ENCODE measurements around the gene DOCK6. TPM values are rescaled to one million over a fixed set of nuclear protein-coding genes. Genes with fewer than 3 reads are reported as not detected.

Gene DOCK6, protein sequence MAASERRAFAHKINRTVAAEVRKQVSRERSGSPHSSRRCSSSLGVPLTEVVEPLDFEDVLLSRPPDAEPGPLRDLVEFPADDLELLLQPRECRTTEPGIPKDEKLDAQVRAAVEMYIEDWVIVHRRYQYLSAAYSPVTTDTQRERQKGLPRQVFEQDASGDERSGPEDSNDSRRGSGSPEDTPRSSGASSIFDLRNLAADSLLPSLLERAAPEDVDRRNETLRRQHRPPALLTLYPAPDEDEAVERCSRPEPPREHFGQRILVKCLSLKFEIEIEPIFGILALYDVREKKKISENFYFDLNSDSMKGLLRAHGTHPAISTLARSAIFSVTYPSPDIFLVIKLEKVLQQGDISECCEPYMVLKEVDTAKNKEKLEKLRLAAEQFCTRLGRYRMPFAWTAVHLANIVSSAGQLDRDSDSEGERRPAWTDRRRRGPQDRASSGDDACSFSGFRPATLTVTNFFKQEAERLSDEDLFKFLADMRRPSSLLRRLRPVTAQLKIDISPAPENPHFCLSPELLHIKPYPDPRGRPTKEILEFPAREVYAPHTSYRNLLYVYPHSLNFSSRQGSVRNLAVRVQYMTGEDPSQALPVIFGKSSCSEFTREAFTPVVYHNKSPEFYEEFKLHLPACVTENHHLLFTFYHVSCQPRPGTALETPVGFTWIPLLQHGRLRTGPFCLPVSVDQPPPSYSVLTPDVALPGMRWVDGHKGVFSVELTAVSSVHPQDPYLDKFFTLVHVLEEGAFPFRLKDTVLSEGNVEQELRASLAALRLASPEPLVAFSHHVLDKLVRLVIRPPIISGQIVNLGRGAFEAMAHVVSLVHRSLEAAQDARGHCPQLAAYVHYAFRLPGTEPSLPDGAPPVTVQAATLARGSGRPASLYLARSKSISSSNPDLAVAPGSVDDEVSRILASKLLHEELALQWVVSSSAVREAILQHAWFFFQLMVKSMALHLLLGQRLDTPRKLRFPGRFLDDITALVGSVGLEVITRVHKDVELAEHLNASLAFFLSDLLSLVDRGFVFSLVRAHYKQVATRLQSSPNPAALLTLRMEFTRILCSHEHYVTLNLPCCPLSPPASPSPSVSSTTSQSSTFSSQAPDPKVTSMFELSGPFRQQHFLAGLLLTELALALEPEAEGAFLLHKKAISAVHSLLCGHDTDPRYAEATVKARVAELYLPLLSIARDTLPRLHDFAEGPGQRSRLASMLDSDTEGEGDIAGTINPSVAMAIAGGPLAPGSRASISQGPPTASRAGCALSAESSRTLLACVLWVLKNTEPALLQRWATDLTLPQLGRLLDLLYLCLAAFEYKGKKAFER (N-terminal part only)
- 12.7 and 183 TPM in 2 replicates for total RNA-seq

DNA sequence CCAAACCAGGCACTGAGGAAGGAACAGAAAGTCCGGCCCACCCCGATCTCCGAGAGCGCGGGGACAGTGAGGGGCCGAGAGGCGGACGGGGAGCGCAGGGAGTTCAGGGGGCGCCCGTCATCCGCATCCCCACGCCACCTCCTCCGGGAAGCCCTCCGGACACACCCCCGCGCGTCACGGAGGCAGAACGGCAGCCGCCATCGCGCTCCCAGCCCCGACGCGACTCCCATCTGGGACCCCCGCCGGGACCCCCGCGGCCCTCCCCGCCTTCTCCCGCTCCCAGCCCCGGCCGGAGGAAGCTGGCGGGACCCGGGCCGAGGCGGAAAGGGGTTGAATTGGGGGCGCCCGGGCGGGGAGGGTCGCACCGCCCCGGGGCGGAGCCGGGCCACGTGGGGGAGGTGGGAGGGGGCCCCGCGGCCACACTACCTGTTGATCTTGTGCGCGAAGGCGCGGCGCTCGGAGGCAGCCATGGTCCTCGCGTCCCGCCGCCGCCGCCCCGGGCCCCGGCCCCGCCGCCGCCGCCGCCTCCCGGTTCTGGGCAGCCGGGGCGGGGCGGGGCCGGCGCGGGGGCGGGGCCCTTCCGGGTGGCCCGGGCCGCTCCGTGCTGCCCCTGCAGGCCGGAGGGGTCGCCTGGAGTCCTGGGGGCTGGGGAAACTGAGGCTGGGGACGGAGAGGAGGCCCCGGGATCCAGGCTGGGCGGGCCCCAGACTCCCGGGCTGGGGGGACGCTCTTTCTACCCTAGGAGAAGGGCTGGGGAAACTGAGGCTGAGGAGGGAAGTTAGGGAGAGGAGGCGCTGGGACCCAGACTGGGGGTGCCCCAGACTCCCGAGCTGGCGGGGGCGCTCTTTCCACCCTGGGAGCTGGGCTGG lies at the start of gene DOCK6:
Gene DOCK6 (minus strand): TSS at position 554 of the 869 bp plus-strand sequence. CDS start 84 bp downstream, at position 470.
- peak within 1 kb of the TSS; percentile 83 for H2AFZ ChIP-seq (ENCODE audit: low read length)
- no peaks in the 10 kb centered on the region for H4K20me1 ChIP-seq (ENCODE audit: insufficient read depth, low read length)
- peak within 1 kb of the TSS; percentile 82 for H3K4me2 ChIP-seq (ENCODE audit: insufficient read depth, low read length)
- peak within 1 kb of the TSS; percentile 81 for H3K4me3 ChIP-seq (ENCODE audit: insufficient read depth, low read length)
- peak; percentile 94 for DNase-seq (ENCODE audit: insufficient read length, low spot score, missing footprints)
- H3K27me3 ChIP-seq (ENCODE audit: insufficient read depth, low read length), result no peaks in the 10 kb centered on the region
- no peaks in the 10 kb centered on the region for H3K4me1 ChIP-seq (ENCODE audit: insufficient read depth, low read length)
- H3K36me3 ChIP-seq (ENCODE audit: insufficient read depth, low read length), result no peaks in the 10 kb centered on the region
- peak within 1 kb of the TSS; percentile 17 for H3K27ac ChIP-seq (ENCODE audit: low read depth, low read length)
- no peaks in the 10 kb centered on the region for H3K9me3 ChIP-seq (ENCODE audit: low read depth, low read length)
- TF ChIP-seq, protein P1, sequence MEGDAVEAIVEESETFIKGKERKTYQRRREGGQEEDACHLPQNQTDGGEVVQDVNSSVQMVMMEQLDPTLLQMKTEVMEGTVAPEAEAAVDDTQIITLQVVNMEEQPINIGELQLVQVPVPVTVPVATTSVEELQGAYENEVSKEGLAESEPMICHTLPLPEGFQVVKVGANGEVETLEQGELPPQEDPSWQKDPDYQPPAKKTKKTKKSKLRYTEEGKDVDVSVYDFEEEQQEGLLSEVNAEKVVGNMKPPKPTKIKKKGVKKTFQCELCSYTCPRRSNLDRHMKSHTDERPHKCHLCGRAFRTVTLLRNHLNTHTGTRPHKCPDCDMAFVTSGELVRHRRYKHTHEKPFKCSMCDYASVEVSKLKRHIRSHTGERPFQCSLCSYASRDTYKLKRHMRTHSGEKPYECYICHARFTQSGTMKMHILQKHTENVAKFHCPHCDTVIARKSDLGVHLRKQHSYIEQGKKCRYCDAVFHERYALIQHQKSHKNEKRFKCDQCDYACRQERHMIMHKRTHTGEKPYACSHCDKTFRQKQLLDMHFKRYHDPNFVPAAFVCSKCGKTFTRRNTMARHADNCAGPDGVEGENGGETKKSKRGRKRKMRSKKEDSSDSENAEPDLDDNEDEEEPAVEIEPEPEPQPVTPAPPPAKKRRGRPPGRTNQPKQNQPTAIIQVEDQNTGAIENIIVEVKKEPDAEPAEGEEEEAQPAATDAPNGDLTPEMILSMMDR (IDR thresholded peaks at IDR 0.05; ENCODE audit: extremely low read depth, low read depth, low read length), result peak; percentile 24
- H3K79me2 ChIP-seq (ENCODE audit: insufficient read depth, low read length), result no peaks in the 10 kb centered on the region

DNA sequence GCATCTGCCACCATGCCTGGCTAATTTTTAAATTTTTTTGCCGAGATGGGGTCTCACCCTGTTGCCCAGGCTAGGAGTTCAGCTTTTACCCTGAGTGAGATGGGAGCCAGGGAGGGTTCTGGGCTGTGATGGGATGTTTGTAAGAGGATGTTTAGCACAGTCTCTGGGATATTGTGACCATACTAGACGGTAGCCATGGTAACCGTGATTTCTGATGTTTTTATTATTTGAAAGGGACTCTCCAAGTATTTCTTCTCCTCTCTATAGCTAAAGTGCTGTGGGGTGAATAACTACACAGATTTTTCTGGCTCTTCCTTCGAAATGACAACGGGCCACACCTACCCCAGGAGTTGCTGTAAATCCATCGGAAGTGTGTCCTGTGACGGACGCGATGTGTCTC lies 44.0 kb upstream of the DOCK6 start:
- no peaks in the 10 kb centered on the region for H3K27me3 ChIP-seq (ENCODE audit: insufficient read depth, low read length)
- no peaks in the 10 kb centered on the region for H3K79me2 ChIP-seq (ENCODE audit: insufficient read depth, low read length)

DNA sequence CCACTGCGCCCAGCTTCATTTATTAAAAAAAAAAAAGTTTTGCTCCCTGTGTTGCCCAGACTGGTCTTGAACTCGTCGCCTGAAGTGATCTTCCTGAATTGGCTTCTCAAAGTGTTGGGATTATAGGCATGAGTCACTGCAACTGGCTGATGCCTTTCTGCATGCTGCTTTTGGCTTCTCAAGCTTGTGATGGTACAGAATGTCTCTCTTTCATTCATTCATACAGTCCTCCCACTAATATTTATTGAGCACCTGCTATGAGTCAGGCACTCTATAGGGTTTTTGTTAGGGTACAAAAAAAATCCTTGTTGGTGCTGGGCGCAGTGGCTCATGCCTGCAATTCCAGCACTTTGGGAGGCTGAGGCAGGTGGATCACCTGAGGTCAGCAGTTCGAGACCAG lies 42.6 kb upstream of the DOCK6 start:
- H3K9me3 ChIP-seq (ENCODE audit: low read depth, low read length), result no peaks in the 10 kb centered on the region
- H3K36me3 ChIP-seq (ENCODE audit: insufficient read depth, low read length), result no peaks in the 10 kb centered on the region
- no peak overlapping the region for H2AFZ ChIP-seq (ENCODE audit: low read length)
- no peak overlapping the region for H3K4me3 ChIP-seq (ENCODE audit: insufficient read depth, low read length)
- H3K4me2 ChIP-seq (ENCODE audit: insufficient read depth, low read length), result no peak overlapping the region
- H3K79me2 ChIP-seq (ENCODE audit: insufficient read depth, low read length), result no peaks in the 10 kb centered on the region
- no peaks in the 10 kb centered on the region for H3K4me1 ChIP-seq (ENCODE audit: insufficient read depth, low read length)
- H4K20me1 ChIP-seq (ENCODE audit: insufficient read depth, low read length), result no peaks in the 10 kb centered on the region
- H3K27ac ChIP-seq (ENCODE audit: low read depth, low read length), result no peak overlapping the region
- DNase-seq (ENCODE audit: insufficient read length, low spot score, missing footprints), result no peak
- TF ChIP-seq, protein P1 (IDR thresholded peaks at IDR 0.05; ENCODE audit: extremely low read depth, low read depth, low read length), result no peak
- H3K27me3 ChIP-seq (ENCODE audit: insufficient read depth, low read length), result peaks cover 2% of the 10 kb centered on the region

More for the DNA sequence above, 44.0 kb upstream of the DOCK6 start:
- DNase-seq (ENCODE audit: insufficient read length, low spot score, missing footprints), result no peak
- H4K20me1 ChIP-seq (ENCODE audit: insufficient read depth, low read length), result no peaks in the 10 kb centered on the region
- H3K27ac ChIP-seq (ENCODE audit: low read depth, low read length), result no peak overlapping the region
- H2AFZ ChIP-seq (ENCODE audit: low read length), result no peak overlapping the region
- no peaks in the 10 kb centered on the region for H3K9me3 ChIP-seq (ENCODE audit: low read depth, low read length)
- no peak overlapping the region for H3K4me2 ChIP-seq (ENCODE audit: insufficient read depth, low read length)
- no peak overlapping the region for H3K4me3 ChIP-seq (ENCODE audit: insufficient read depth, low read length)
- no peaks in the 10 kb centered on the region for H3K36me3 ChIP-seq (ENCODE audit: insufficient read depth, low read length)
- H3K4me1 ChIP-seq (ENCODE audit: insufficient read depth, low read length), result no peaks in the 10 kb centered on the region
- TF ChIP-seq, protein P1 (IDR thresholded peaks at IDR 0.05; ENCODE audit: extremely low read depth, low read depth, low read length), result no peak

All from osteoblast (primary cell).